NCI-H82 treated with DMSO at 0.1 percent for 48 hours (cell line): ENCODE measurements around the gene MUC5B.

ENCODE experiments used
- DNase-seq: peaks from one replicate; lab custom pipeline; 2025; ENCODE audit not compliant: unreplicated experiment; lab: John Stamatoyannopoulos, UW

MUC5B gene

GRCh38 chr11:1307998-1308742 lies 85.3 kb downstream of the MUC5B start:
- no peak for DNase-seq

GRCh38 chr11:1308743-1309497 lies 86.1 kb downstream of the MUC5B start:
- no peak for DNase-seq

- peak; percentile 57 for DNase-seq
Measured at GRCh38 chr11:1309498-1310317, 86.8 kb downstream of the MUC5B start, which contains the start of gene TOLLIP. TOLLIP (minus strand) TSS chr11:1309632; CDS start chr11:1309498, 134 bp downstream.

- no peak for DNase-seq
Measured at GRCh38 chr11:1310318-1310687, 87.4 kb downstream of the MUC5B start.

GRCh38 chr11:1310772-1311468 lies 88.1 kb downstream of the MUC5B start:
- DNase-seq, result no peak
